ENCODE data around the gene CUL1. TPM values are rescaled to one million over a fixed set of nuclear protein-coding genes. Genes with fewer than 3 reads are reported as not detected.

Gene CUL1
- total RNA-seq, 6 donors from 2014 or later, result 29.0 to 65.0 (median 45.9) TPM

DNA sequence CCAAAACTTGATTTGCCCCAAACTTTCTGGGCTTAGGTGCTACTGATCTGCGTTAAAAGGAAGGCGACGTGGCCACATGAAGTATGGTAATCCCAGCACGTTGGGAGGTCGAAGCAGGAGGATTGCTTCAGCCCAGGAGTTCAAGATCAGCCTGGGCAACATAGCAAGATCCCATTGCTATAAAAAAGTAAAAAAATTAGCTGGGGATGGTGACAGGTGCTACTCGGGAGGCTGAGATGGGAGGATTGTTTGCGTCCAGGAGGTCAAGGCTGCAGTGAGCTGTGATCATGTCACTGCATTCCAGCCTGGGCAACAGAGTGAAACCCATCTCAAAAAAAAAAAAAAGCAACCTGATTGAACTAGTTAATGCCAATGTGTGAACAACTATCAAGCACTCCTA is 5.1 kb upstream of the CUL1 start:
- ATAC-seq (ENCODE audit: low FRiP score in 2 of 2) (no peak), DNase-seq (no peak)
- Histone ChIP-seq H3K27me3 (no peaks in the 10 kb centered on the region), H3K4me3 (no peak overlapping the region), H3K27ac (no peak overlapping the region), H3K36me3 (no peaks in the 10 kb centered on the region), H3K9me3 (no peaks in the 10 kb centered on the region), H3K4me1 (peaks cover 0 to 8% (median 6%) of the 10 kb centered on the region in 4 donors)
- TF ChIP-seq POLR2A (IDR thresholded peaks at IDR 0.05), result no peak
- TF ChIP-seq, protein P1, sequence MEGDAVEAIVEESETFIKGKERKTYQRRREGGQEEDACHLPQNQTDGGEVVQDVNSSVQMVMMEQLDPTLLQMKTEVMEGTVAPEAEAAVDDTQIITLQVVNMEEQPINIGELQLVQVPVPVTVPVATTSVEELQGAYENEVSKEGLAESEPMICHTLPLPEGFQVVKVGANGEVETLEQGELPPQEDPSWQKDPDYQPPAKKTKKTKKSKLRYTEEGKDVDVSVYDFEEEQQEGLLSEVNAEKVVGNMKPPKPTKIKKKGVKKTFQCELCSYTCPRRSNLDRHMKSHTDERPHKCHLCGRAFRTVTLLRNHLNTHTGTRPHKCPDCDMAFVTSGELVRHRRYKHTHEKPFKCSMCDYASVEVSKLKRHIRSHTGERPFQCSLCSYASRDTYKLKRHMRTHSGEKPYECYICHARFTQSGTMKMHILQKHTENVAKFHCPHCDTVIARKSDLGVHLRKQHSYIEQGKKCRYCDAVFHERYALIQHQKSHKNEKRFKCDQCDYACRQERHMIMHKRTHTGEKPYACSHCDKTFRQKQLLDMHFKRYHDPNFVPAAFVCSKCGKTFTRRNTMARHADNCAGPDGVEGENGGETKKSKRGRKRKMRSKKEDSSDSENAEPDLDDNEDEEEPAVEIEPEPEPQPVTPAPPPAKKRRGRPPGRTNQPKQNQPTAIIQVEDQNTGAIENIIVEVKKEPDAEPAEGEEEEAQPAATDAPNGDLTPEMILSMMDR (IDR thresholded peaks at IDR 0.05), result no peak
- TF ChIP-seq EP300 (IDR thresholded peaks at IDR 0.05), result no peak
- TF ChIP-seq POLR2AphosphoS5 (IDR thresholded peaks at IDR 0.05), result no peak
- 93 to 99% methylated on average over 7 of the region's 7 CpGs for WGBS, 2 donors

DNA sequence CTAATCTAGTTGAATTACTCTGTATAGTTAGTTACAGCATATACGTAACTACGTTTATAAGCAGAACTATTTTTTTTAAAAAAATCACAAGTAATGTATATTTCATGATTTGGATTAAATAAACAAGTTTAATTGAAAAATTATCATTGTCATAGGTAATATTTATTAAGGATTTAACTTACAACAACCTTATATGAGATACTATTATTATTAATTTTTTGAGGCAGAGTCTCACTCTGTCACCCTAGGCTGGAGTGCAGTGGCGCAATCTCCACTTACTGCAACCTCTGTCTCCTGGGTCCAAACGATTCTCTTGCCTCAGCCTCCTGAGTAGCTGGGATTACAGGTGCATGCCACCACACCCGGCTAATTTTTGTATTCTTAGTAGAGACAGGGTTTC is 4.1 kb upstream of the CUL1 start:
- peaks cover 0 to 8% (median 6%) of the 10 kb centered on the region in 4 donors for H3K4me1 ChIP-seq
- no peak overlapping the region for H3K4me3 ChIP-seq
- TF ChIP-seq, protein P1 (IDR thresholded peaks at IDR 0.05), result no peak
- no peak for TF ChIP-seq POLR2A (IDR thresholded peaks at IDR 0.05)
- no peak for TF ChIP-seq EP300 (IDR thresholded peaks at IDR 0.05)
- no peak for TF ChIP-seq POLR2AphosphoS5 (IDR thresholded peaks at IDR 0.05)
- H3K27ac ChIP-seq, result no peak overlapping the region
- no peaks in the 10 kb centered on the region for H3K27me3 ChIP-seq
- H3K9me3 ChIP-seq, result no peaks in the 10 kb centered on the region
- DNase-seq (no peak), ATAC-seq (ENCODE audit: low FRiP score in 2 of 2) (no peak)
- 90% methylated on average over 5 of the region's 5 CpGs for WGBS, 2 donors
- H3K36me3 ChIP-seq, result no peaks in the 10 kb centered on the region

DNA sequence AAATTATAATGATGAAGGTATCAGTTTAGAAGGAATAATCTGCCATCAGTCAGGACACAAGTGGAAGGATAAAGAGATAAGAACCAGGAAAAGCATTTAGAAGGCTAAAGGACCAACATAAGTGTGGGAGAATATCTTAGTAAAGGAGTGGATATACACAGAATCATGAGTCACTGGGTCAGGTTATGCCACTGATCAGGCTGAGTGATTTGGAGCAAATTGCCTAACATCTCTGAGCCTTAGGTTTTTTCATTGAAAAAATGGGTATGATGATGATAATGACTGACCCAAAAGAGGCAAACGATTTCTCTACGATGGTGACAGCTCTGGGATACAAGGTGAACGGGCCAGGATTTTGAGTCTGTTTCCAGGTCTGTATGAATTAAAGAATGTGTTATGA is 2.8 kb upstream of the CUL1 start:
- no peak for ATAC-seq (ENCODE audit: low FRiP score in 2 of 2)
- no peaks in the 10 kb centered on the region for H3K36me3 ChIP-seq
- WGBS, 2 donors, result 93 to 94% methylated on average over 3 of the region's 3 CpGs

DNA sequence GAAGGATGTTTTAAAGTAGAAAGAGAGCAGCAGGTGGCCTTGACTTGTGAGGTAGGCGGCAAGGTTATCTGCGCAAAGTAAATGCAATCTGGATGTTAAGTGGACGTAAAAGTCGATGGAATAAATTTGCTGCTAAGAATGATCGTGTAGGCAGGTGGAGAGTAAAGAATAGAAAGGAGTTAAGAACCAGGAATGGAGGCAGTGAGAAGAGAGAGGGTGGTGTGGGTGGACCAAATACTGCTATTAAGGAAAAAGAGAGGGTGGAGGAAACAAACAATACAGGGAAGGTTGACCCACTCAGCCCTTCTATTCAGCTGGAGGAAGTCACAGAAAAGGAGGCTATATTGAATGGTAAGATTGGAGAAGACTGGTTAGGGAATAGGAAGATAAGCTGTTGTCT is 1.9 kb upstream of the CUL1 start:
- no peaks in the 10 kb centered on the region for H3K9me3 ChIP-seq
- ATAC-seq (ENCODE audit: low FRiP score in 2 of 2) (no peak), DNase-seq (no peak)
- H3K27ac ChIP-seq, result peak overlapping the region in 3 of 4 donors; percentile 96 to 99 (median 99)
- TF ChIP-seq, protein P1 (IDR thresholded peaks at IDR 0.05), result no peak
- TF ChIP-seq POLR2AphosphoS5 (IDR thresholded peaks at IDR 0.05), result no peak
- no peak for TF ChIP-seq EP300 (IDR thresholded peaks at IDR 0.05)
- TF ChIP-seq POLR2A (IDR thresholded peaks at IDR 0.05), result no peak
- WGBS, 2 donors, result 89 to 93% methylated on average over 5 of the region's 5 CpGs
- H3K4me3 ChIP-seq, result no peak overlapping the region
- H3K27me3 ChIP-seq, result no peaks in the 10 kb centered on the region
- H3K36me3 ChIP-seq, result no peaks in the 10 kb centered on the region
- peaks cover 17 to 26% (median 22%) of the 10 kb centered on the region in 4 donors for H3K4me1 ChIP-seq

More for the DNA sequence above, 2.8 kb upstream of the CUL1 start:
- no peak for DNase-seq
- Histone ChIP-seq H3K27me3 (no peaks in the 10 kb centered on the region), H3K4me3 (no peak overlapping the region), H3K4me1 (peaks cover 9 to 17% (median 14%) of the 10 kb centered on the region in 4 donors), H3K9me3 (no peaks in the 10 kb centered on the region), H3K27ac (no peak overlapping the region)
- TF ChIP-seq POLR2AphosphoS5 (IDR thresholded peaks at IDR 0.05), result no peak
- TF ChIP-seq, protein P1 (IDR thresholded peaks at IDR 0.05), result no peak

DNA sequence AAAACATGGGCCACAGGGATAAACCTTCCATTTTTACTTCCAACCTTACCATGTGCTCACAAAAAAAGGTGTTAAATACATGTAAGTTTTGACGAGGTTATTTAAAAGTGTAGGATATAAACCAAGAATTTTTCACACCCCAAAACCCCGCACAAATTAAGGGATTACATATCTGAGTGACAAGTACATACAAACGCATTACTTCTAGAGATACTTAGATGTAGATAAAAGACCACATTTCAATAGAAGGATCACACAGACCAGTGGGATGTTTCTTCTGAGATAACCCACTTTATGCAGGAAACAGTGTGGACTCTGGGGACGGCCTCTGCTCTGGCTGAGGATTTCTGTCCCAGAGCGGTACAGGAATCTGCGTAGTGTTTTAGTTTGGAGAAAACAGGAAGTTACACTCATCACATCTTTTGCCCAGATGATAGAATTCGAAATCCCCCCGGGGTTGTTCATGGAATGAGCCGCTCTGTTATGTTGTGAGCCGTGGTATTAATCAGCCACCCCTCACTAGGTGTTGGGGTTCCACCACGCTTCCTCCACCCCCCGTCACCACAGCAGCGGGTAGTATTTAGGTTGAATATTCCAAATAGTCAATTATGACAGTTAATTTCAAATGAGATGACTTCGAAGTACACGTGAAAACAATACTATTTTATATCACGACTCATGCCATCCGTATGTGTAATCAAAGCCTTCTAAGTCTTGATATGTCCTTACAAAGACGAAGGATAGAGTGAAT is 1.3 kb upstream of the CUL1 start:
- no peaks in the 10 kb centered on the region for H3K9me3 ChIP-seq
- peak overlapping the region in 3 of 4 donors; percentile 78 to 89 (median 87) for H3K4me3 ChIP-seq
- no peaks in the 10 kb centered on the region for H3K36me3 ChIP-seq
- 11 to 13% methylated on average over 18 of the region's 18 CpGs for WGBS, 2 donors
- peak overlapping the region; percentile 96 to 99 (median 99) for H3K27ac ChIP-seq
- H3K27me3 ChIP-seq, result no peaks in the 10 kb centered on the region
- TF ChIP-seq EP300 (IDR thresholded peaks at IDR 0.05) (no peak), POLR2A (IDR thresholded peaks at IDR 0.05) (peak in 2 of 4 donors; percentile 18 to 33), POLR2AphosphoS5 (IDR thresholded peaks at IDR 0.05) (peak in 1 of 2 donors; percentile 50)
- TF ChIP-seq, protein P1 (IDR thresholded peaks at IDR 0.05), result no peak
- ATAC-seq (ENCODE audit: low FRiP score in 2 of 2) (no peak), DNase-seq (peak in 1 of 2 donors; percentile 31)
- peaks cover 22 to 32% (median 29%) of the 10 kb centered on the region in 4 donors for H3K4me1 ChIP-seq

All from upper lobe of left lung (tissue), 6 donors.